HG02623 (cell line): ENCODE results near the gene TLL2.

ENCODE experiments used
- ATAC-seq: cut with Tn5 transposase; IDR thresholded peaks from one replicate; pipeline ENCODE4 v1.9.1; 2021; ENCODE audit warnings: moderate library complexity; ENCODE audit not compliant: unreplicated experiment

The TLL2 gene

DNA sequence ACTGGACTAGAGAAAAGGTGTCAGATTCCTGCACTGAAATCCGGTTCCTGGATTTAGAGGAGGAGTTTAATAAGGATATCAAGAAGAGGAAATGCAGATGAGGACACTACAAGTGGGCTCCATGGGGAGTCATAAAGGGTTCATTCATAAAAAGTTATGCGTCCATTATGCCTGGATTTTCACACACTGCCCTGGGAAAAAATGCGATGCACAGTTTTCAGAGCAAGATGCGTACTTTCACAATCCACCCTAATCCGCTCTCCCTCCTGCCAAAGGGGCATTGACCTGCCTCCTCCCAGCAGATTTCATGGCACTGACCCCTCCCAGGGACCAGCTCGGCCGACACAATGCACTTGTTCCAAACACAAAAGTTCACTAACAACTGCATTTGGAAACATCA is 112.7 kb downstream of the TLL2 start:
- ATAC-seq: no peak

DNA sequence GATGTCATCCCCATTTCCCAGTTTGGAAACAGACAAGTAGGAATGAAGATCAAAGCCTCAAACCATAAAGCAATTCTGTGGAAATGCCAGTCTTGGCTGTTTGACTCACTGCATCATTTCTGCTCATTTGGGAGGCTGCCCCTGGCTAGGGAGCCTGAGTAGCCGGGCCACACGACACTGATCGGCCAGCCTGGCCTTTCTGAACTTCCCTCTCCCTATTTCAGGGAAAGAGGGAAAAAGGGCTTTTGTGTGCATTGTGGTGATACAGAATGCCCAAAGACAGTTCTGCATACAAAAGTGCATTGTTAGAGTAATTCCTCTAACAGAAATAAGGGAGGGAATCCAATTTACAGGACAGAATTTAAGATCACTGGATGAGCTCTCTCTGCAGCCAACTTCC is 113.3 kb downstream of the TLL2 start:
- ATAC-seq: no peak

DNA sequence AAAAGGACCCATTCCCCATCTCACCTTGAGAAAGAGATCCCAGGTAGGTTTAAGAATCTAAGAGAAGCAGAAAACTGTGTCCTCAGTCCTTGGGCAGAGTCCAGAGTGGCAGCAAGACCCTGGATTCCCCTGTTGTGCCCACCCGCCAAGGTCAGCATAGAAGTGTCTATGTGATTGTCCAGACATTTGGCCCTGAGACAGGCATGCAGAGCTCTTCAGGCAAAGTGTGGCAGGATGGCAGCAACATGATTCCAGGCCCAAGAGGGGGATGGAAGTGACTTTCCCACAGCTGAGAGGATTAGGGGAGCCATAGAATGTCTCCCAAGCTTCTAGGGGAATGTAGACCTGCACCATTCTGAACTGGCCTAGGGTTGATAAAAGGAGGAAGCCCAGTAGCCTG is 115.8 kb downstream of the TLL2 start:
- ATAC-seq: no peak

DNA sequence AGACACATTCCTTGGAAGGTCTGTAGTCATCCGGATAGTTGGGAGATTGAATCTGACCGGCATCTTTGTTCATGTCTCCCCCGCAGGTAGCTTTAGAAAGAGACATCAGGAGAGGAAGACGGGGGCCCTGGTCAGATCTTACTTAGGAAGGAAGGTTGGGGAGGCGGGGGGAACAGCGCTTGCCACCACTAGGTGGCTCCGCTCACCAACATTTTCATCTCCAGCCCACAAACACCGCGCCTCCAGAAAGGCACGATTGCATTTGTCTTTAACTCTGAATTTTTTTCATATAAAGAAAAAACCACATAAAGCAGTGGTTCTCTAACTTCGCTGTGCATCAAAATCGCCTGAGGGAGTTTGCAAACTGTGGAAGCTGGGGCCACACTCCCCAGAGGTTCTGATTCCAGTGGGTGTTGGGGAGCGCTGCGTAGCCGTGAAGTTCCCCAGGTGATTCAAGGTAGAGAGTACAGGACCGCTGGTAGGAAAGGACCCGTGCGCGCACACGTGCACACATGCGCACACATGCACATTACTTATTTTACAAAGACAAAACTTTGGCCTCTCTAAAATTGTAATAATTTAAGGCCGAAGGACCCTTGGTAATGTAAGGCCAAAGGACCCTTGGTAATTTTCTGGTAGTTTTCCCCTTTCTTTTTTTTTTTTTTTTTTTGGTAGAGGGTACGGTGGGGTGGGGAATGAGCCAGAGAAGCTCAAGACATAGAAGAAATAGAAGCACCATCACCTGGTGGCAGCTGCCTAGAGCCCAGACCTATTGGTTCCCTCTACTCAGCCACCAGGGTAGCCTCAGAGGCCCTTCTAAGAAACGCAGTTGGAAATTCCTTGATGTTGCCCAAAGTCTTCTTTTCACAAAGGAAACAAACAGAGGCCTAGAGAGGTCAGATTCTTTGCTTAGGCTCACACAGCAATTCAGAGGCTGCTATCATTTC is 117.5 kb downstream of the TLL2 start:
- peak; percentile 55 for ATAC-seq

DNA sequence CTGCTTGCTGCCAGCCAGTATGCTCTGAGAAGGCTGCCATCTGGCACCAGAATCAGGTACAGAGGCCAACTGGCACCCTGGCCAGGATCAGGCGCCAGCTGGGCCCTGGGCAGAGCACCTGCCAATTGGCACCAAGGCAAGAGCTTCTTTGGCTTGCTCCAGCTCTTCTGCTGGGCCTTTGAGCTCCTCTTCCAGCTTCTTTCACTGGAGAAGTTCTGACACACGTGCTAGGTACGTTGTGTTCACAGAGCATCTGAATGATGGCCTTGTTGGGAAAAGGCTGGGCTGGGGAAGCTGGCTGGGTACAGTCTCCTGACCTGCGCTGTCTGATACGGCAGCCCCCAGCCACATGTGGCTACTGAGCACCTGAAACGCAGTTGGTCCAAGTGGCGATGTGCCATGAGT is 123.3 kb downstream of the TLL2 start:
- ATAC-seq: no peak

DNA sequence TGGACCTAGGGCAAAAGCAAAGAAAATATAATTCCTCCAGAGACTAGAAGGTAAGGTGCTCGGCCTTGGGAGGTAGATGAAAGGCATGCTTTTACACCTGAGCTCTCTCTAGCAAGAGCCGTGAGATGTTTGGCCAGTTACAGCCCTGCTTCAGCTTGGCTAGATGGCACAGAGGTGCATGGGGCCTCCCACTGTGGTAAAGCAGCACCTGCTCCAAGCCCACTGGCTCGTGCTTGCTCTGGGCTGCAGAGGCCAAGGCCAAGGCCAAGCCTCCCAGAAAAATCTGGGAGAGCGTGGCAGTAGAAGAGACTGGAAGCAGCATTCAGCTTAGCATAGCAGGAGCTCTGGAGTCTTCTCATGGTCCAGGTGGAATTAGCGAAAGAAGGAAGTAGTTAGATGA is 123.9 kb downstream of the TLL2 start:
- no peak for ATAC-seq

DNA sequence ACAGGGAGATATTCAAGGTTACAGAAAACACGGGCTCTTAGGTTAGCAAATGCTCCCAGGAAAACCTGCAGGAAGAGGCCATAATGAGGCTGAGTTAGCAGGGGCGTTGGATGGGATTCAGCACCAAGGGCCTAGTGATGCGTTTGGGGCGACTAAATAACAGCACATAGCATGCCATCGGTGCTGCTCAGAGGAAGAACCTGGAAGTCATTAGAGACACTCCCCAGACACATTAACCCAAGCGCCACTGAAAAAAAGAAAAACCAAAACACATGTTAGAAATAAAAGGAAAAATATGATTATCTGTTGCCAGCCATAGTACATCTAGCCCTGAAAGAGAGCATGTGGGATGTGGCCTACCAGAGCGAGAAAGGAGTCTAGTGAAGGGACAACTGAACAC is 126.1 kb downstream of the TLL2 start:
- ATAC-seq: no peak

DNA sequence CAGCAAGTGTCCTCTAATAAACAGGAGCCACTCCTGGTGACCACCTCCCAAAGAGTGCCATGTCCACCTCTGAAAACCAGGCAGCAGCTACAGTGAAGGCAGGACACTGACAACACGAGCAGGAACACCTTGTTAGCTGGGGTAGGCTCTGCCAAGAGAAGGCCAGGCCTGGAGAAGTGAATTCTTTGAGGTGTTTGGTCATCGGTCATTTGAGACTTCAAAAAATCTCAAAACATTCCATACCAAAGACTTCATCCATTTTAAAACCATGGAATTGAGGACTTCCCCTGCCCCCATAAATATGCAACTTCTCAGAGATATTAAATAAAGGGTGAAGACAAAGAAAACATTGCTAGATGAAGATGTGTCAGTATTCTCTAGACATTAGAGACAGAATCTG is 126.6 kb downstream of the TLL2 start:
- ATAC-seq: no peak

DNA sequence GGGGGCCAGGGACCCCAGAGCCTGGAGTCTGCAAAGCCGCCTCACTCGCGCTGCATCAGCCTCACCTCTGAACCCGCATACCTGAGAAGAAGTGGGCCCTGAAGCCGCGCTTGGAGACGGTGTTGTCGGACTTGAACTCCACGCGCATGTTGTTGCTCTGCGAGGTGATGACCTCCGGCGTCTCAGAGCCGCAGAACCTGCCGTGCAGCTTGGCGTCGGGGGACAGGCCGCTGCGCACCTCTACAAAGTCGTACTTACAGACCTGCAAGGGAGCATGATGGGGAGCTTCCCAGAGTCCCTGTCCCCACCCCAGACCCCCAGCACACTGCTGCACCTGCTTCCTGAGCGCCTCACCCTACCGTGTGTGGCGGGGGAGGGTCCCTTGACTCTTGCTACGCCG is 129.2 kb downstream of the TLL2 start:
- no peak for ATAC-seq

DNA sequence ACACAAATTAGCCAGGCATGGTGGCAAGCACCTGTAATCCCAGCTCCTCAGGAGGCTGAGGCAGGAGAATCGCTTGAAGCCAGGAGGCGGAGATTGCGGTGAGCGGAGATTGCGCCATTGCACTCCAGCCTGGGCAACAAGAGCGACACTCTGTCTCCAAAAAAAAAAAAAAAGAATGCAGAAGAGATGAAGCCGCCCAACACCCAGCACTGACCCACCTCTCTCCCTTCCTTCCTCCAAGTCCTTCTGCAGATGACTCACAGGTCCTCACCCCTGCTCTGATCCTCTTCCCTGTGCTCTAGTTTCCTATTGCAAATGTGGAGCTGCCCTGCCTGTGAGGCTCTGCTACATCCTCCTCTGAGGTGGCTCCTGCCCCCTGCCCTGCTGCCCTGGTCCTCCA is 132.9 kb downstream of the TLL2 start:
- no peak for ATAC-seq

DNA sequence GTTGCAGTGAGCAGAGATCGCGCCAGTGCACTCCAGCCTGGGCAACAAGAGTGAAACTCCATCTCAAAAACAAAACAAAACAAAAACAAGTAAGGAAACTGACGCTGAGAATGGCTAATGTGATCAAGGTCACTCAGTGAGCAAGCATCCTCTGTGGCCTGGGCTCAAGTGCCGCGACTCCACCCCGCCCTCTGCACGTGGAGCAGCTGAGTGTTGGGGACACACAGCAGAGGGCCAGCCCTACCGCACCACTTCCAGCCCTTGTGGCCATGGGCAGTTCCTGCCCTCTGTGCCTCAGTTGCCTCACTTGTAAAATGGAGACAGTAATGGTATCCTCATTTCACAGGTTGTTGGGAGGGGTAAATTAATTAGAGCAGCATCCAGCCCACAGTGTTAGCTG is 134.0 kb downstream of the TLL2 start:
- no peak for ATAC-seq

DNA sequence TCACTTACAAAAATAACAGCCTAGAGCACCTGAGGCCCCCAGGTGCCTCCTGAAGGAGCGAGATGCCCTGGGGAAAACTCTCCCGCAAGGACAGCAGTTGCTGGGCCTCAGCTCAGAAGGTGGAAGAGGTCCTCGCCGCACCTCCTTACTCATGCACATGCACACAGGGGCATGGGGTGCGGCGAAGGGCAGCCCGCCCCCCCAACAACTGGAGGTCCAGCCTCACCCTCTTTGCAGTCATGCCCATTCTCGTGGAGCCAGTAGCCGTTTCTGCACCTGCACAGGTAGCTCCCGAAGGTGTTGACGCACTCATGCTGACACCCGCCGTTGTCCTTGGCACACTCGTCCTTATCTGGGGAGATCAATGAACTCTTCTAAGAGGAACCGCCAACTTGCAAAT is 135.0 kb downstream of the TLL2 start:
- no peak for ATAC-seq

DNA sequence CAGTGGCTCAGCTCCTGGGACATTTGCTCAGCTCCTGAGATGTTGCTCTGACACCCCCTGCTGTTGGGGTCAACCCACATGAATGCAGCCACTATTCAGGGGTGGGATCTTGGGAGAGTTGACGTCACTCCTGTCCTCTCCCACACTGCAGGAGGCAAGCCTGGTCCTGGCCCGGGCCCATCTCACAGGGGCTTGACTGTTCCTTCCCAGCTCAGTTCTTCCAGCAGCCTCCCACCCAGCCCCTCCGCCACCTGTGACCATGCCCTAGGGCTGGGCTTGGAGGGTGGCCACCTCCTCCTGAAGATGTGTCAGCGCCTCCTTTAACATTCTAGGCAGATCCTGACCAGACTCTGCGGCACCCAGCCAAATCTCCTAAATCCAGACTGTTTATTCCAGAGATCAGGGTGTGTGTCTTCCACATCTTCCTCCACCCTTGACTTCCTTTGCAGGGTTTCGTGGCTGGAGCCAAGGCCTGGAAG is 135.9 kb downstream of the TLL2 start:
- no peak for ATAC-seq

DNA sequence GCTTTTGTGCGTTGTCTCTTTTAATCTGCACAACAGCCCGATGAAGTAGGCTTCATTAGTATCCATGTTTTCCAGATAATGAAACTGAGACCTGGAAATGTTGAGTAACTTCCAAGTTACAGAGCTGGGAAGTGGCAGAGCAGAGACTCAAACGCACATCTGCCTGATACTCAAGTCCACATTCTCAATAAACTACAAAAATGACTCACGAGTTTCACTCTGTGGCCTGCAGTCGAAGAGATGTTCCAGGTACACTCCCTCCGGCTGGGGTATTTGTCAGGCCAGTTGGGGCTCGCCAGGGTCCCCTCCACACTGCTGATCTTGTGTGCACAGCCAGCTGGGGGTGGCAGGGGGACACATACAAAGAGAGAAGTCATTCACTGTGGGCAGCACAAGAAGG is 137.2 kb downstream of the TLL2 start:
- peak; percentile 44 for ATAC-seq

DNA sequence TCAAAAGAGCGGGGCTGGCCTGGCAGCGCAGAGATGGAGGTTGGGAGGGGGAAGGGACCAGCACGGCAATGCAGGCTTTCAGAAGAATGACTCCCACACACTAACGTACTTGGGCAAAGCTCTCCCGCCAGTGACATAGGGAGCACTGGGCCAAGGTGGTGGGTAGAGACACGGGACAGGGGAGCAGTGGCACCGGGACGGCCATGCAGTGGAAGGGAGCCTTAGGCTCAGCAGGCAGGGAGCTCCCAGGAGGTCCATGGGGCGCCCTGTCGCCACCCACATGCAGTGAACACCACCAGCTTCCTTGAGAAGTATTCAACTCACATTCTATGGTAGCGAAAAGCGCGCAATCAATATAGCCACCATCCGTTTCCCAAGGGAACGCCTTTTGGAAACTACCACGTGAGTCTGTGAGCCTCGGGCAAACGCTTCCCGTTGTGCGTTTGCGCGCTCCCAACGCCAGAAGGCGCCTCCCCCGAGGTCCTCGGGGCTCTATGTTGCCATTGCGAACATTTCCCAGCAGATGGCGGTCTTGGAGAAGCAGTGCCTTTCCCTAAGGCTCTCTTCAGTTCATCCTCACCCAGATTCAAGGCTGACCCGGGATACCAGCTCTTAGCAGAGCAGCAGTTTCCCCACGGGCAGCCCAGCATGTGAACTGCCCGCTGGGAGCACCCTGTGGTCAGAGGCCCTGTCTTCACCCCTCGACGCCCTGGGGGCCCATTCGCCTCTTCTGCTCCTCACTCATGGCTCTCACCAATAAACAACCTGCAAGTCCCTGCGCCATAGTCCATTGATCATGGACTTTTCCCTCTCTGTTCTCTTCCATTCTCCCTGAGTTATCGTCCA is 138.5 kb downstream of the TLL2 start:
- peak; percentile 66 for ATAC-seq

DNA sequence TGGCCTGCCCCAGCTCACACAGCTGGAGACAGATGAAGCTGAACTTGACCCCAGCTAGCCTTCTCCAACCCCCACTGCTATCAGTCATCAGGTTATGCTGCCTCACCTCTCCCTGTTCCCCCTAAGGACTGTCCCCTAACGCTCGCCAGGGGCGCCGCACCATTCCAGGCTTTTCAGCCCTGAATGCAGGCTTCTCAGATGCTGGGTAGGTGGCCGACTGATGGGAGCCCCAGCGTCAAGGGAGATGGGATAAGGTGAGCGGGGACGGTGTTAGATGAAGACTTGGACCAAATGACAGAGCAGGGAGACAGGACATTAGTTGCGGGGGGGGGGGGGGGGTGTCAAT is 139.1 kb downstream of the TLL2 start:
- no peak for ATAC-seq

DNA sequence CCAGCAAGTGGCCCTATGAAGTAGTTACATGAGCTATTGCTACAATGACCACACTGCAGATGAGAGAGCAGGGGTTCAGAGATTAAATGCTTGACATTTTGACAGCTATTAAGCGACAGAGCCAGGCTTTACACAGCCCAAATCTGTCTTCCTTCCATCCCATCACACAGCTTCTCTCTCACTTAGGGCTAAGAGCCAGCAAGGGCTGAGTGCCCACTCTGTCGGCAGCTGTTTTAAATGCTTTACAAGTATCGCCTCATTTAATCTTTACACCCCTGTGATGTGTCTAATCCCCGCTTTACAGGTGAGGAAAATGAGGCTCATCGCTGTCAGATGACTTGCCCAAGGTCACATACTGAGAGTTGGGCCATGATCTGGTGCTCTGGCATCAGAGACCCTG is 139.7 kb downstream of the TLL2 start:
- ATAC-seq: no peak

DNA sequence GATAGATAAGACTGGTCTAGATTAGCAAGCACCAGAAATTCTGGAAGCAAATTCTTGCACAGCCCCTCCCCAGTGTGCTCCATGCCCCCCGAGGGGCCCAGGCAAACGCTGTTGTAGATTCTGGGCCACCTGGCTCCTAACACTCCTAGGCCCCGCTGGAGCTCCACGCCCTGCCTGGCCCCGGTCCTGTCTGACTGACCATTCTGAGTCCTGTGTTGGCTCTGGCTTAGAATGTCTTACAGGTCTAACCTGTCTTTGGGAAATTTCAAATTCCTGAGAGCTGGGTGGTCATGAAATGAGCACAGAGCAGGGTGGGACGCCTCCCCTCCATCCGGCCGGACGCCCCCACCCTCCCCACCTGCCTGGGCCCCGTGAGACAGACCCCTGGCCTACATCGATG is 142.4 kb downstream of the TLL2 start:
- ATAC-seq: no peak

DNA sequence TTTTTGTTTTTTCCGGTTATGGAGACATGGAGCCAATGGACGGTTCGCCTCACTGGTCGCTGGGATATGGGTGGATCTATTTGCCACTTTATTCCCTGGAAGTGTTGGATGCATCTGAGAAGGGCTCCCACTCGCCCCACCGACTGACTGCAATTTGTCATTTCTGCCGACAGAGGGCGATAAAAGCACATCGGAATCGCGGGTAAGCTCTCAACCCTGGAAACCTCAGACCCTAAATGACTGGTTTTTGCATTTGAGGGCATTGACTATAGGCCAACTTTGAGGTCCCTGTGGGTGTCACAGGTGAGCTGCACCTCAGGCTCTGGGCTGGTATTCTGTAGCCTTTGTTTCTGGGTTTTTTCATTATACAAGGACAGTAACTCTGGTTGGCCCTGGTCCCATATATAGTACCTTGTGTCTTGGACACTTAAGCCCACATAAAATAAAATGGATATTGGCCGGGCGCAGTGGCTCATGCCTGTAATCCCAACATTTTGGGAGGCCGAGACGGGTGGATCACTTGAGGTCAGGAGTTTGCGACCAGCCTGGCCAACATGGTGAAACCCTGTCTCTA is 143.1 kb downstream of the TLL2 start:
- no peak for ATAC-seq

DNA sequence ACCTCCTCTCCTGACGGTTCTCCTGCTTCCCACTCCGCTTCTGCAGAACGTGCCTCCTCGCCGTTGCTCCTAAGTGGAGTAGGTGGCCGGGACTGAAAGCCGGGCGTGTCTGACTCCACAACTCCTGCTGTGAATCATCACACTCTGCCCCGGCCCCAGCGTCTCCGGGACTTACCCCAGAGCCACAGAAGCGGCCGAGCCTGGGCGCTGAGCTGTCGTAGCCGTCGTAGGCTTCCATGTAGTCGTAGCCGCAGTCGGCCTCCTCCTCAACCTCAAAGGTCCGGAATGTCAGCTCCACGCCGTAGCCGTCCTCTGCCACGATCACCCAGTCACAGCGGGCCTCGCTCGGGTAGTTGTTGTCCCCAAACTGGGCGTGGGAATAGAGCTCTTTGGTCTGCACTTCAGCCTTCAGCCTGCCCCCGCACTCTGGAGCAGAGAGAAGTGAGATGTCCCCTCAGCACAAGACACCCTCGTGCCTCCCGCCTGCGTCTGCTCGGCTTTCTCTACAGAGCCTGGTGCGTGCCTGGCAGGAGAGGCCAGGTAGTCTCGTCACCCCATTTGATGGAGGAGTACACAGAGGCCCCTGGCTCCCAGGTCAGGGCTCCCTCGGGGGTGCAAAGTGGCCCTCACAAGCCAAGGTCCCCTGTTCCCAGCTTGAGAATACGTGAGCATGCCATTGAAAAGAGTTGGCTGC is 143.7 kb downstream of the TLL2 start:
- no peak for ATAC-seq

DNA sequence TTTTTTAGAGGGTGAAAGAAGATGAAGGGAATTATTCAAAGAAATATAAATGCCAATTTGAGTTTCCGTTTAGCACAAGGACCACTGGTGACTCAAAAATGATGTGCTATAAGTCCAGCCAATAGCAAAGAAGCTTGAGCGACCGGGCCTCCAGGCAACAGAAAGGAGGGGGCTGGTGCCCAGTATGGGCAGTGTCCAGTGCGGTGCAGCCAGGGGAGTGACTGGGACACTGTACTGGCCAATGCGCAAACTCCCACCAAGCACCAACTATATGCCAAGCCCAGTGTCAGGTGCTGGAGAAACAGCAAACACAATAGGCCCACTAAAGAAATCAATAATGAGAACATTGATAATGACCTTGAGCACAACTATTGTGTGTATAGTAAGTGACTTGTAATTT is 144.8 kb downstream of the TLL2 start:
- ATAC-seq: no peak
